DND-41 (cell line): ENCODE measurements around the gene PLPP3.

Source experiments
- ATAC-seq: fragments of 200-7000 bp; cut with Tn5 transposase; 3 replicates; pipeline ENCODE4 v1.9.1; 2021; ENCODE audit warnings: low read depth; ENCODE audit not compliant: insufficient read depth
- DNase-seq: peaks from one replicate; pipeline ENCODE4 v3.0.0-alpha.2; 2020
- H2AFZ ChIP-seq: 2 replicates; pipeline ENCODE4 v1.6.0; 2012; ENCODE audit warnings: low read depth, low read length
- H3K27ac ChIP-seq: 2 replicates; pipeline ENCODE4 v1.5.1; 2012; ENCODE audit warnings: low read length, inconsistent platforms
- H3K27me3 ChIP-seq: fragments of 200-600 bp; sonication (generic); 2 replicates; pipeline ENCODE4 v1.6.0; 2012; ENCODE audit warnings: low read length, mild to moderate bottlenecking, inconsistent platforms; ENCODE audit not compliant: insufficient read depth, poor library complexity
- H3K36me3 ChIP-seq: 2 replicates; pipeline ENCODE4 v1.5.1; 2012; ENCODE audit warnings: low read length, inconsistent platforms; ENCODE audit not compliant: insufficient read depth
- H3K4me1 ChIP-seq: 2 replicates; pipeline ENCODE4 v1.5.1; 2012; ENCODE audit warnings: mild to moderate bottlenecking, low read length; ENCODE audit not compliant: insufficient read depth
- H3K4me2 ChIP-seq: 2 replicates; pipeline ENCODE4 v1.6.0; 2012; ENCODE audit warnings: mild to moderate bottlenecking, moderate library complexity, low read length, inconsistent platforms; ENCODE audit not compliant: insufficient read depth
- H3K4me3 ChIP-seq, 2 experiments: fragments of 200-600 bp in 1 of 2; shearing (Covaris generic) in 1 of 2; 2 replicates each; pipeline ENCODE4 v1.5.1; 2012 to 2016; ENCODE audit warnings: inconsistent platforms in 2 of 2, low read length in 2 of 2, mild to moderate bottlenecking in 2 of 2, low read depth in 1 of 2, moderate library complexity in 1 of 2
- H3K79me2 ChIP-seq: 2 replicates; pipeline ENCODE4 v1.6.0; 2012; ENCODE audit warnings: low read length, inconsistent platforms; ENCODE audit not compliant: insufficient read depth
- H3K9ac ChIP-seq: 2 replicates; pipeline ENCODE4 v1.6.0; 2012; ENCODE audit warnings: low read depth, mild to moderate bottlenecking, inconsistent platforms, low read length, moderate library complexity
- H3K9me3 ChIP-seq: 2 replicates; pipeline ENCODE4 v1.5.1; 2012; ENCODE audit warnings: low read length, moderate library complexity, mild to moderate bottlenecking, inconsistent platforms; ENCODE audit not compliant: insufficient read depth, severe bottlenecking
- H4K20me1 ChIP-seq: 2 replicates; pipeline ENCODE4 v1.6.0; 2012; ENCODE audit warnings: low read length; ENCODE audit not compliant: insufficient read depth
- CTCF ChIP-seq: IDR thresholded peaks from 2 replicates; pipeline ENCODE4 v1.5.1; 2012; ENCODE audit warnings: borderline replicate concordance, low read length, moderate library complexity, mild to moderate bottlenecking; ENCODE audit not compliant: poor library complexity, severe bottlenecking; ENCODE audit errors: extremely low read depth
- EZH2 ChIP-seq: IDR thresholded peaks from 3 replicates; pipeline ENCODE4 v1.6.1; 2012; ENCODE audit warnings: borderline replicate concordance, low read depth, mild to moderate bottlenecking, moderate library complexity, low read length, inconsistent platforms; ENCODE audit not compliant: severe bottlenecking

PLPP3 gene

GRCh38 chr1:56570924-56571372 lies 8.4 kb downstream of the PLPP3 start:
- Histone ChIP-seq H2AFZ (no peak overlapping the region), H3K36me3 (no peaks in the 10 kb centered on the region), H3K4me1 (no peaks in the 10 kb centered on the region), H3K4me2 (no peak overlapping the region), H3K27ac (no peak overlapping the region), H3K4me3 (no peak overlapping the region), H3K27me3 (no peaks in the 10 kb centered on the region), H3K79me2 (no peaks in the 10 kb centered on the region), H3K9ac (no peak overlapping the region), H3K9me3 (no peaks in the 10 kb centered on the region), H4K20me1 (no peaks in the 10 kb centered on the region; the same call in 1 of the 2 replicates)
- TF ChIP-seq CTCF (no peak), EZH2 (no peak)
- DNase-seq (no peak), ATAC-seq (no peak)

- Histone ChIP-seq H3K9ac (no peak overlapping the region), H3K27ac (no peak overlapping the region), H3K4me2 (no peak overlapping the region), H3K9me3 (no peaks in the 10 kb centered on the region), H3K79me2 (no peaks in the 10 kb centered on the region), H2AFZ (no peak overlapping the region), H4K20me1 (no peaks in the 10 kb centered on the region; the same call in 1 of the 2 replicates), H3K4me3 (no peak overlapping the region), H3K27me3 (no peaks in the 10 kb centered on the region), H3K36me3 (no peaks in the 10 kb centered on the region), H3K4me1 (peaks cover 3% of the 10 kb centered on the region; the same call in 1 of the 2 replicates)
- TF ChIP-seq CTCF (no peak), EZH2 (no peak)
- no peak for ATAC-seq
- no peak for DNase-seq
These were observed 9.7 kb downstream of the PLPP3 start for GRCh38 chr1:56569661-56570060.

GRCh38 chr1:56566994-56567393 lies 12.4 kb downstream of the PLPP3 start:
- H3K27ac ChIP-seq = no peak overlapping the region
- DNase-seq (no peak), ATAC-seq (no peak)
- H3K27me3 ChIP-seq = no peaks in the 10 kb centered on the region
- H3K36me3 ChIP-seq = no peaks in the 10 kb centered on the region
- H3K79me2 ChIP-seq = no peaks in the 10 kb centered on the region
- H4K20me1 ChIP-seq = no peaks in the 10 kb centered on the region; the same call in 1 of the 2 replicates
- no peak overlapping the region for H3K9ac ChIP-seq
- H3K9me3 ChIP-seq = no peaks in the 10 kb centered on the region
- H2AFZ ChIP-seq = no peak overlapping the region
- H3K4me3 ChIP-seq = no peak overlapping the region
- TF ChIP-seq EZH2 = no peak
- H3K4me1 ChIP-seq = peaks cover 3% of the 10 kb centered on the region; the same call in 1 of the 2 replicates
- H3K4me2 ChIP-seq = no peak overlapping the region

GRCh38 chr1:56566061-56566744 lies 13.2 kb downstream of the PLPP3 start:
- Histone ChIP-seq H3K9ac (no peak overlapping the region), H3K4me2 (no peak overlapping the region), H3K4me1 (peaks cover 3% of the 10 kb centered on the region; the same call in 1 of the 2 replicates), H3K27me3 (no peaks in the 10 kb centered on the region), H3K27ac (no peak overlapping the region), H3K4me3 (no peak overlapping the region), H3K36me3 (no peaks in the 10 kb centered on the region), H4K20me1 (no peaks in the 10 kb centered on the region; the same call in 1 of the 2 replicates), H3K79me2 (no peaks in the 10 kb centered on the region), H2AFZ (no peak overlapping the region), H3K9me3 (no peaks in the 10 kb centered on the region)
- ATAC-seq (no peak), DNase-seq (no peak)
- TF ChIP-seq EZH2 (no peak), CTCF (no peak)
